Duodenal mucosa (tissue), 2 donors: ENCODE measurements around the gene RFPL1.

Experiments used
- H3K27ac ChIP-seq: one replicate; pipeline ENCODE4 v1.7.0; 2013; ENCODE audit warnings: low read depth, low read length
- H3K27me3 ChIP-seq, 2 donors: one replicate each; pipeline ENCODE4 v1.7.0; 2013; ENCODE audit warnings: low read length in 2 of 2, control low read depth in 1 of 2; ENCODE audit not compliant: insufficient read depth in 2 of 2, control insufficient read depth in 1 of 2
- H3K36me3 ChIP-seq, 2 donors: one replicate each; pipeline ENCODE4 v1.7.0; 2013; ENCODE audit warnings: low read length in 2 of 2, control low read depth in 1 of 2; ENCODE audit not compliant: insufficient read depth in 2 of 2, control insufficient read depth in 1 of 2
- H3K4me1 ChIP-seq, 2 donors: one replicate each; pipeline ENCODE4 v1.7.0; 2013; ENCODE audit warnings: low read length in 2 of 2, control low read depth in 1 of 2; ENCODE audit not compliant: insufficient read depth in 2 of 2, control insufficient read depth in 1 of 2
- H3K4me3 ChIP-seq, 2 donors: one replicate each; pipeline ENCODE4 v1.7.0; 2013; ENCODE audit warnings: low read length in 2 of 2, low read depth in 1 of 2
- H3K9ac ChIP-seq, 2 donors: one replicate each; pipeline ENCODE4 v1.7.0; 2013; ENCODE audit warnings: low read length in 2 of 2, low read depth in 1 of 2
- H3K9me3 ChIP-seq, 2 donors: one replicate each; pipeline ENCODE4 v1.7.0; 2013; ENCODE audit warnings: low read length in 2 of 2, control low read depth in 1 of 2; ENCODE audit not compliant: control insufficient read depth in 1 of 2

The RFPL1 gene

GRCh38 chr22:29475550-29475949 is 37.2 kb downstream of the RFPL1 start:
- Histone ChIP-seq H3K9me3 (no peaks in the 10 kb centered on the region), H3K4me1 (no peaks in the 10 kb centered on the region), H3K9ac (no peak overlapping the region), H3K27me3 (peaks cover 20 to 31% of the 10 kb centered on the region in 2 donors), H3K27ac (no peak overlapping the region), H3K36me3 (no peaks in the 10 kb centered on the region), H3K4me3 (no peak overlapping the region)

DNA sequence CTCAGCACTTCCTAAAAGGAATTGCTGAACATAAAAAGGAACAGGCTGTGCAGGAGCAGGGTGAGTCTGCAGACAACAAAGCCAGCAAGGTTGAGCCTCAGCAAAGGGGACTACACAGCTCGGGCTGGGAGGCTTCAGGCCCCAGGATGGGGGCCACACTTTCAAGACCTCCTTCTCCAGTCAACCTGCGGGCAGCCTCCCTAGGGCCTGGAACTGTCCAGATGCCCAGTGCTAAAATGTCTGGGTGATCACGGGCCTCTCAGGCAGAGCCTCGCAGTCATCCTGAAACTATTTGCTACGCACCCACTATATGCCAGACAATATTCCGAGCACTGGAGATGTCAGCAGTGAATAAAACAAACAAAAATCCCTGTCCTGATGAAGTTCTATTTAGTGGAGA is 37.7 kb downstream of the RFPL1 start:
- no peak overlapping the region for H3K4me3 ChIP-seq
- peaks cover 24 to 32% of the 10 kb centered on the region in 2 donors for H3K27me3 ChIP-seq
- no peaks in the 10 kb centered on the region for H3K4me1 ChIP-seq
- H3K9me3 ChIP-seq, result no peaks in the 10 kb centered on the region
- no peaks in the 10 kb centered on the region for H3K36me3 ChIP-seq
- H3K9ac ChIP-seq, result no peak overlapping the region
- H3K27ac ChIP-seq, result no peak overlapping the region

DNA sequence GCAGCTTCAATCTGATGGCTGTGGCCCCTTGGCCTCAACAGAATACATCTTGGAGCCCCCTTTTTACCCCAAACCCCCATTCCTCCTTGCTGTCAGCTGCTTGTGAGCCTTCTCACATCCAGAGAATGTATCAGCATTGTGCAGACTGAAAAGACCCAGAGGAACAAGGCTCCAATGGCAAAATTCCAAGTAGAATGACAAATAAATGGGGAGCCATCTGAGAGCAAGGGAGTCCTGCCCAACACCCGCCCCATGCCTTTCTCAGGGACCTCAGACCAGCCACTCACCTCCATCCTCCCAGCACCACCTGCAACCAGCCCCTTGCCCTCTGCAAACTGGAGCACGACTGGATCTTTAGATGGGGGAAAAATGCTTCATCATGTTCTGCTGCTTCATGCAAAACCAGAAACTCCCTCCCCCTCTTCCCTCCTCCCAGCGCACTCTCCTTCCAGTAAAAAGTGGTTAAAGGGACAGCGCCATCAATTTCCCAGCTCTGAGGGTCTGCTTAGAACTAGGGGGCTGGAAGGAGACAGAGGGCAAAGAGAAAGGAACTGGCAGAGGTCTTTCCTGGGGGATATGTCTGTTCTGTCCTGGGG is 39.4 kb downstream of the RFPL1 start:
- no peak overlapping the region for H3K4me3 ChIP-seq
- H3K36me3 ChIP-seq, result no peaks in the 10 kb centered on the region
- H3K9ac ChIP-seq, result no peak overlapping the region
- no peaks in the 10 kb centered on the region for H3K9me3 ChIP-seq
- no peaks in the 10 kb centered on the region for H3K4me1 ChIP-seq
- H3K27ac ChIP-seq, result no peak overlapping the region
- H3K27me3 ChIP-seq, result peaks cover 30 to 46% of the 10 kb centered on the region in 2 donors

GRCh38 chr22:29478326-29479276 is 40.2 kb downstream of the RFPL1 start:
- Histone ChIP-seq H3K4me3 (no peak overlapping the region), H3K36me3 (no peaks in the 10 kb centered on the region), H3K9me3 (no peaks in the 10 kb centered on the region), H3K4me1 (no peaks in the 10 kb centered on the region), H3K27ac (no peak overlapping the region), H3K27me3 (peaks cover 30 to 46% of the 10 kb centered on the region in 2 donors), H3K9ac (no peak overlapping the region)

DNA sequence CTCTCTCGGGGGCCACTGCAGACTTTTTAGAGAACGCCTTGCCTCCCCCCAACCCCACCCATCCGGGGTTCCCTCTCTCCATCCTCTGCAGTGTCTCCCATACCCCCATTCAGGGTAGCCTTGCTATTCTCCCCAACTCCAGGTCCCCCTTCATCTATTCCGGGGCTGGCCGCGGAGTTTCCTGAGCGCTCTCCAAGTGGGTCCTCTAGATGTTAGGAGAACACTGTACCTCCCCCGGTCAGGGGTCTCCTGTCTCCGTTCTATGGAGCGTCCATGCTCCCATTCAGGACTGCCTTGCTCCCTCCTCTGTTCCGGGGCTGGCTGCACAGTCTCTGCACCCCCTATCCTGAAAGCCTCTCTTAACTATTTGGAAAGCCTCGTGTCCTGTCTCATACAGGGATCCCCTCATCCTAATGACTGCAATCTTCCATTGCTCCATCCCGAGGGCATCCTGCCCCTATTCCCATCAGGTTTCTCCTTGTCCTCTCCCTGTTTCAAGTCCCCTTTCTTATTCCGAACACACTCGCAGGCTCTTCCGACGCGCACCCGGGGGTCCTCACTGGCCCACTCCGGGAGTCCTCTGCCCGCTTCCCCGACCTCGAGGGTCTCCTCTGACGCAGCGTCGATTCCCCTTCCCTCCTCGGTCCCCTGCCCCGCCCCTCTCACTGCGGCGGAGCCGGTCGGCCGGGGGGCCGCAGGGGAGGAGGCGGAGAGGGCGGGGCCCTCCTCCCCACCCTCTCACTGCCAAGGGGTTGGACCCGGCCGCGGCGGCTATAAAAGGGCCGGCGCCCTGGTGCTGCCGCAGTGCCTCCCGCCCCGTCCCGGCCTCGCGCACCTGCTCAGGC is 41.3 kb downstream of the RFPL1 start, which contains the start of gene NEFH:
NEFH (plus strand) TSS at position 802 of the 845 bp plus-strand sequence. CDS start 45 bp downstream, outside the sequence.
- H3K27ac ChIP-seq, result no peak within 1 kb of the TSS
- no peaks in the 10 kb centered on the region for H3K36me3 ChIP-seq
- no peaks in the 10 kb centered on the region for H3K4me1 ChIP-seq
- peaks cover 30 to 46% of the 10 kb centered on the region in 2 donors for H3K27me3 ChIP-seq
- H3K9me3 ChIP-seq, result no peaks in the 10 kb centered on the region
- peak within 1 kb of the TSS in 1 of 2 donors; percentile 8 for H3K4me3 ChIP-seq
- no peak within 1 kb of the TSS for H3K9ac ChIP-seq

GRCh38 chr22:29480262-29480511 is 41.8 kb downstream of the RFPL1 start:
- Histone ChIP-seq H3K36me3 (no peaks in the 10 kb centered on the region), H3K4me3 (peak overlapping the region in 1 of 2 donors; percentile 8), H3K27me3 (peaks cover 30 to 46% of the 10 kb centered on the region in 2 donors), H3K9ac (no peak overlapping the region), H3K27ac (no peak overlapping the region), H3K4me1 (no peaks in the 10 kb centered on the region), H3K9me3 (no peaks in the 10 kb centered on the region)

DNA sequence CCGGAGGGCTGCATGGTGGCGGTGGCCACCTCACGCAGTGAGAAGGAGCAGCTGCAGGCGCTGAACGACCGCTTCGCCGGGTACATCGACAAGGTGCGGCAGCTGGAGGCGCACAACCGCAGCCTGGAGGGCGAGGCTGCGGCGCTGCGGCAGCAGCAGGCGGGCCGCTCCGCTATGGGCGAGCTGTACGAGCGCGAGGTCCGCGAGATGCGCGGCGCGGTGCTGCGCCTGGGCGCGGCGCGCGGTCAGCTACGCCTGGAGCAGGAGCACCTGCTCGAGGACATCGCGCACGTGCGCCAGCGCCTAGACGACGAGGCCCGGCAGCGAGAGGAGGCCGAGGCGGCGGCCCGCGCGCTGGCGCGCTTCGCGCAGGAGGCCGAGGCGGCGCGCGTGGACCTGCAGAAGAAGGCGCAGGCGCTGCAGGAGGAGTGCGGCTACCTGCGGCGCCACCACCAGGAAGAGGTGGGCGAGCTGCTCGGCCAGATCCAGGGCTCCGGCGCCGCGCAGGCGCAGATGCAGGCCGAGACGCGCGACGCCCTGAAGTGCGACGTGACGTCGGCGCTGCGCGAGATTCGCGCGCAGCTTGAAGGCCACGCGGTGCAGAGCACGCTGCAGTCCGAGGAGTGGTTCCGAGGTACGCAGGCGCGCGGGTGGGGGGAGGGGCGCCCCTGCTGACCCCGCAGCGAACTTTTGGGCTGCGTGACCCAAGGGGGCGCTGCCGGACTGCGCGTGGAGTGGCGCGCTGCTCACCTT is 42.3 kb downstream of the RFPL1 start:
- H3K9me3 ChIP-seq, result no peaks in the 10 kb centered on the region
- peaks cover 27 to 46% of the 10 kb centered on the region in 2 donors for H3K27me3 ChIP-seq
- H3K36me3 ChIP-seq, result no peaks in the 10 kb centered on the region
- no peak overlapping the region for H3K9ac ChIP-seq
- no peak overlapping the region for H3K27ac ChIP-seq
- H3K4me3 ChIP-seq, result peak overlapping the region in 1 of 2 donors; percentile 8
- no peaks in the 10 kb centered on the region for H3K4me1 ChIP-seq

GRCh38 chr22:29481265-29482000 is 43.0 kb downstream of the RFPL1 start:
- Histone ChIP-seq H3K27me3 (peaks cover 27 to 46% of the 10 kb centered on the region in 2 donors), H3K9ac (no peak overlapping the region), H3K9me3 (no peaks in the 10 kb centered on the region), H3K4me3 (no peak overlapping the region), H3K36me3 (no peaks in the 10 kb centered on the region), H3K4me1 (no peaks in the 10 kb centered on the region), H3K27ac (no peak overlapping the region)

- H3K4me3 ChIP-seq, result no peak overlapping the region
- no peak overlapping the region for H3K27ac ChIP-seq
- H3K36me3 ChIP-seq, result no peaks in the 10 kb centered on the region
- H3K9ac ChIP-seq, result no peak overlapping the region
- H3K27me3 ChIP-seq, result peaks cover 25 to 46% of the 10 kb centered on the region in 2 donors
- no peaks in the 10 kb centered on the region for H3K9me3 ChIP-seq
- no peaks in the 10 kb centered on the region for H3K4me1 ChIP-seq
Observed at GRCh38 chr22:29482253-29482652, 43.9 kb downstream of the RFPL1 start.
